Astrocyte (in vitro differentiated cells and primary cell): ENCODE measurements around the gene IL20. TPM values are rescaled to one million over a fixed set of nuclear protein-coding genes. Genes with fewer than 3 reads are reported as not detected.

Source experiments
- DNase-seq: peaks from one replicate; pipeline ENCODE4 v3.0.0-alpha.2; 2010; ENCODE audit warnings: low read depth
- FAIRE-seq: peaks from 2 replicates; lab custom pipeline; 2011; peaks lifted over from hg19 to GRCh38; lab: Jason Lieb, UNC
- H2AFZ ChIP-seq: 2 replicates; pipeline ENCODE4 v1.6.0; 2012; ENCODE audit warnings: low read depth, low read length, inconsistent platforms
- H3K27ac ChIP-seq: 2 replicates; pipeline ENCODE4 v1.5.1; 2011; ENCODE audit warnings: low read depth, low read length, inconsistent platforms
- H3K27me3 ChIP-seq: 2 replicates; pipeline ENCODE4 v1.6.0; 2011; ENCODE audit warnings: low read length, inconsistent platforms; ENCODE audit not compliant: insufficient read depth
- H3K36me3 ChIP-seq: 2 replicates; pipeline ENCODE4 v1.5.1; 2011; ENCODE audit warnings: low read length, inconsistent platforms; ENCODE audit not compliant: insufficient read depth
- H3K4me1 ChIP-seq: 2 replicates; pipeline ENCODE4 v1.5.1; 2011; ENCODE audit warnings: low read length, inconsistent platforms; ENCODE audit not compliant: insufficient read depth
- H3K4me2 ChIP-seq: 2 replicates; pipeline ENCODE4 v1.6.0; 2012; ENCODE audit warnings: low read length, inconsistent platforms
- H3K4me3 ChIP-seq: 2 replicates; pipeline ENCODE4 v1.5.1; 2011; ENCODE audit warnings: low read depth, mild to moderate bottlenecking, low read length, inconsistent platforms; ENCODE audit not compliant: insufficient read depth
- H3K79me2 ChIP-seq: 2 replicates; pipeline ENCODE4 v1.6.0; 2012; ENCODE audit warnings: mild to moderate bottlenecking, low read length, inconsistent platforms; ENCODE audit not compliant: insufficient read depth
- H3K9ac ChIP-seq: 2 replicates; pipeline ENCODE4 v1.6.0; 2012; ENCODE audit warnings: mild to moderate bottlenecking, low read length, inconsistent platforms
- H3K9me3 ChIP-seq: 2 replicates; pipeline ENCODE4 v1.5.1; 2012; ENCODE audit warnings: low read depth, mild to moderate bottlenecking, low read length, inconsistent platforms; ENCODE audit not compliant: insufficient read depth
- H4K20me1 ChIP-seq: 2 replicates; pipeline ENCODE4 v1.6.0; 2012; ENCODE audit warnings: low read length, inconsistent platforms; ENCODE audit not compliant: insufficient read depth
- H3K27ac Mint-ChIP-seq: one replicate; pipeline ENCODE4 v1.8.0; 2021; ENCODE audit warnings: mild to moderate bottlenecking, mixed read lengths; ENCODE audit not compliant: unreplicated experiment
- H3K27me3 Mint-ChIP-seq: one replicate; pipeline ENCODE4 v1.8.0; 2021; ENCODE audit warnings: low read depth, mixed read lengths; ENCODE audit not compliant: unreplicated experiment
- H3K36me3 Mint-ChIP-seq: one replicate; pipeline ENCODE4 v1.8.0; 2021; ENCODE audit warnings: low read depth, mixed read lengths; ENCODE audit not compliant: unreplicated experiment
- H3K4me1 Mint-ChIP-seq: one replicate; pipeline ENCODE4 v1.8.0; 2021; ENCODE audit warnings: low read depth, mixed read lengths; ENCODE audit not compliant: unreplicated experiment
- H3K4me3 Mint-ChIP-seq: one replicate; pipeline ENCODE4 v1.8.0; 2021; ENCODE audit warnings: mild to moderate bottlenecking, moderate library complexity, mixed read lengths; ENCODE audit not compliant: unreplicated experiment
- H3K9me3 Mint-ChIP-seq: one replicate; pipeline ENCODE4 v1.8.0; 2021; ENCODE audit warnings: mild to moderate bottlenecking, mixed read lengths; ENCODE audit not compliant: unreplicated experiment
- EZH2 ChIP-seq: IDR thresholded peaks from 2 replicates; pipeline ENCODE4 v1.6.1; 2012; ENCODE audit warnings: mild to moderate bottlenecking, low read length, inconsistent platforms; ENCODE audit not compliant: insufficient read depth
- total RNA-seq: library from RNA; stranded (reverse); gene quantifications from 2 replicates; pipeline ENCODE4 v1.2.1, GENCODE V29; 2021
- TF ChIP-seq, protein P1 (sequence below): IDR thresholded peaks from 2 replicates; pipeline ENCODE4 v1.5.1; 2011; ENCODE audit warnings: low read depth, mild to moderate bottlenecking, inconsistent platforms, low read length, moderate library complexity; ENCODE audit not compliant: insufficient read depth

Gene IL20
- total RNA-seq, 1 donor from 2014 or later, result not detected

DNA sequence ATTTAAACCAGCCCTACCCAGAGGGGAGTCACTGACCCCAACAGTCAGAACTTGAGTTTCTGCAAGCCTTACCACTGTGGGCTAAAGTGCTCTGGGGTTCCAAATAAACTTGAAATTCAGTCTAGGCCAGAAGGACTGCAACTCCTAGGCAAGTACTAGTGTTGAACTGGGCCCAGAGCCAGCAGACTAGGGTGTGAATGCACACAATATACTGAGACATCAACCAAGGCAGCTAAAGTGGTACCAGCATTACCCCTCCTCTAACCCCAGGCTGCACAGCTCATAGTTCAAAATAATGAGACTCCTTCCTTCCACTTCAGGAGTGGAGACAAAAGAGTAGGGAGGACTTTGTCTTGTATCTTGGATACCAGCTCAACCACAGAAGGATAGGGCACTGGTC, 18.9 kb upstream of the IL20 start:
- H3K9me3 Mint-ChIP-seq, result no peaks in the 10 kb centered on the region
- H3K9ac ChIP-seq, result no peak overlapping the region
- no peaks in the 10 kb centered on the region for H3K36me3 ChIP-seq
- H3K79me2 ChIP-seq, result no peaks in the 10 kb centered on the region
- no peaks in the 10 kb centered on the region for H3K4me1 ChIP-seq
- TF ChIP-seq, protein P1, sequence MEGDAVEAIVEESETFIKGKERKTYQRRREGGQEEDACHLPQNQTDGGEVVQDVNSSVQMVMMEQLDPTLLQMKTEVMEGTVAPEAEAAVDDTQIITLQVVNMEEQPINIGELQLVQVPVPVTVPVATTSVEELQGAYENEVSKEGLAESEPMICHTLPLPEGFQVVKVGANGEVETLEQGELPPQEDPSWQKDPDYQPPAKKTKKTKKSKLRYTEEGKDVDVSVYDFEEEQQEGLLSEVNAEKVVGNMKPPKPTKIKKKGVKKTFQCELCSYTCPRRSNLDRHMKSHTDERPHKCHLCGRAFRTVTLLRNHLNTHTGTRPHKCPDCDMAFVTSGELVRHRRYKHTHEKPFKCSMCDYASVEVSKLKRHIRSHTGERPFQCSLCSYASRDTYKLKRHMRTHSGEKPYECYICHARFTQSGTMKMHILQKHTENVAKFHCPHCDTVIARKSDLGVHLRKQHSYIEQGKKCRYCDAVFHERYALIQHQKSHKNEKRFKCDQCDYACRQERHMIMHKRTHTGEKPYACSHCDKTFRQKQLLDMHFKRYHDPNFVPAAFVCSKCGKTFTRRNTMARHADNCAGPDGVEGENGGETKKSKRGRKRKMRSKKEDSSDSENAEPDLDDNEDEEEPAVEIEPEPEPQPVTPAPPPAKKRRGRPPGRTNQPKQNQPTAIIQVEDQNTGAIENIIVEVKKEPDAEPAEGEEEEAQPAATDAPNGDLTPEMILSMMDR, result no peak
- no peak for TF ChIP-seq EZH2
- no peak overlapping the region for H3K4me3 ChIP-seq
- H3K27ac Mint-ChIP-seq, result no peak overlapping the region
- peaks cover 6% of the 10 kb centered on the region for H3K27me3 Mint-ChIP-seq
- H3K4me1 Mint-ChIP-seq, result no peaks in the 10 kb centered on the region
- no peak overlapping the region for H3K4me3 Mint-ChIP-seq
- H3K9me3 ChIP-seq, result no peaks in the 10 kb centered on the region
- FAIRE-seq, result no peak
- DNase-seq, result no peak
- no peak overlapping the region for H3K27ac ChIP-seq
- peaks cover 7% of the 10 kb centered on the region for H3K27me3 ChIP-seq
- H3K36me3 Mint-ChIP-seq, result no peaks in the 10 kb centered on the region
- no peak overlapping the region for H3K4me2 ChIP-seq
- H2AFZ ChIP-seq, result no peak overlapping the region
- no peaks in the 10 kb centered on the region for H4K20me1 ChIP-seq

DNA sequence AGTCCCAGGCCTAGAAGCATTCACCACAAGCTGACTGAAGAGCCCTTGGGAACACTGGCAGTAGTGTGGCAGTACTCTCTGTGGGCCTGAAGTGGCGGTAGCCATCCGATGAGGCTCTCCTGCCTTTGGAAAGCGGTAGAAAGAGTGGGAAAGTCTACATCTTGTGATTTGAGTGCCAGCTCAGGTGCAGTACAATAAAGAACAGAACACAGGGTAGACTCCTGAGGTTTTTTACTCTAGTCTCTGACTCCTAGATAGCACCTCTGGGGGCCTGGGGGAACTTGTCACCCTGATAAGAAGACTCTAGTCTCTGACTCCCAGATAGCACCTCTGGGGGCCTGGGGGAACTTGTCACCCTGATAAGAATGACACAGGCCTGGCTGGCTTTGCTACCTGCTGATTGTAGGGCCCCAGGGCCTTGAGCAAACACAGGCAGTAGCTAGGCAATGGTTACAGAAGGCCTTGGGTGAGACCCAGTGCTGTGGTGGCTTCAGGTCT, 18.0 kb upstream of the IL20 start:
- Histone ChIP-seq H3K4me3 (no peak overlapping the region), H3K4me1 (no peaks in the 10 kb centered on the region), H3K9me3 (no peaks in the 10 kb centered on the region), H3K4me2 (no peak overlapping the region), H3K79me2 (no peaks in the 10 kb centered on the region), H3K9ac (no peak overlapping the region), H2AFZ (no peak overlapping the region), H3K36me3 (no peaks in the 10 kb centered on the region), H3K27ac (no peak overlapping the region), H3K27me3 (peaks cover 7% of the 10 kb centered on the region), H4K20me1 (no peaks in the 10 kb centered on the region)
- no peaks in the 10 kb centered on the region for H3K4me1 Mint-ChIP-seq
- no peaks in the 10 kb centered on the region for H3K36me3 Mint-ChIP-seq
- FAIRE-seq, result no peak
- no peak for TF ChIP-seq EZH2
- TF ChIP-seq, protein P1, result no peak
- H3K9me3 Mint-ChIP-seq, result peaks cover 5% of the 10 kb centered on the region
- H3K27ac Mint-ChIP-seq, result no peak overlapping the region
- H3K27me3 Mint-ChIP-seq, result peaks cover 6% of the 10 kb centered on the region
- no peak overlapping the region for H3K4me3 Mint-ChIP-seq
- DNase-seq, result no peak

DNA sequence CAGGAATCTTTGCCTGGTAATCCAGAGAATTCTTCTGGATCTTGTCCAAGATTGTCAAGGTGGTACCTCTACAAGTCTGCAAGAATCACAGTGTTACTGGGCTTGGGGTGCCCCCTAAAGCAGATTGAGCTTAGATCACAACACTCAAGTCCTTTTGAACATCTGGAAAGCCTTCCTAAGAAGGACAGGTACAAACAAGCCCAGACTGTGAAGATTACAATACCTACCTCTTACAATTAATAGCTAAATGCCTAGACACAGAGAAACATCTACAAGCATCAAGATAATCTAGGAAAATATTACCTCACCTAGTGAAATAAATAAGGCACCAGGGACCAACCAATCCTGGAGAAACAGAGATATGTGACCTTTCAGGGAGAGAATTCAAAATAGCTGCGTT, 17.5 kb upstream of the IL20 start:
- H3K4me1 ChIP-seq, result no peaks in the 10 kb centered on the region
- Mint-ChIP-seq H3K9me3 (peaks cover 9% of the 10 kb centered on the region), H3K36me3 (no peaks in the 10 kb centered on the region), H3K4me3 (no peak overlapping the region), H3K27me3 (peaks cover 6% of the 10 kb centered on the region), H3K27ac (no peak overlapping the region), H3K4me1 (no peaks in the 10 kb centered on the region)
- no peaks in the 10 kb centered on the region for H3K79me2 ChIP-seq
- H3K9ac ChIP-seq, result no peak overlapping the region
- peaks cover 7% of the 10 kb centered on the region for H3K27me3 ChIP-seq
- TF ChIP-seq EZH2, result no peak
- TF ChIP-seq, protein P1, result no peak
- H3K4me2 ChIP-seq, result no peak overlapping the region
- DNase-seq (no peak), FAIRE-seq (no peak)
- no peaks in the 10 kb centered on the region for H3K9me3 ChIP-seq
- H3K36me3 ChIP-seq, result no peaks in the 10 kb centered on the region
- no peak overlapping the region for H2AFZ ChIP-seq
- no peak overlapping the region for H3K27ac ChIP-seq
- H3K4me3 ChIP-seq, result no peak overlapping the region
- no peaks in the 10 kb centered on the region for H4K20me1 ChIP-seq
